PC-3 (cell line): Measurements from ENCODE around the gene CHEK2.

Experiments used
- EZH2 ChIP-seq: fragments of 300-600 bp; sonication (generic); IDR thresholded peaks from one replicate; pipeline ENCODE4 v1.6.1; 2017; ENCODE audit warnings: antibody characterized with exemption, mild to moderate bottlenecking, low read length; ENCODE audit not compliant: unreplicated experiment
- TF ChIP-seq, protein P1 (sequence below): fragments of 300-600 bp; sonication (generic); conservative IDR thresholded peaks from 2 replicates; pipeline ENCODE4 v1.5.1; 2017; ENCODE audit warnings: antibody characterized with exemption, low read depth, mild to moderate bottlenecking, low read length

DNA sequence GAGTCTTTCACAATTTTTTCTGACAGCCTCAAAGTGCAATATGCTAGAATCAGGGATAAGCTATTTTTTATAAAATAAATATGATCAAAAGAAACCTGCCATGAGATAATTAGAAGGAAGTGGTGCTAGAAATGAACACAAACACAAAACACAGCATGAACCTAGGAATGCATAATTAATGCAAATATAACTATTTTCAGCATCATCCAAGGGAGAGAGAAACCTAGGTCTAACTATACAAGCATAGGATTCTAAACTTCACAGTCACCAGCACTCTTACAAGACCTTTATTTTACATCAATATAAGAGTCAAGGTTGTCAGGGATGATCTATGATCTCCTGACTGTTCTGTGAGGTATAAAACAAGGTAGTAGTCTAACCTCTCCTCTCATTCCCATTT is 91.2 kb downstream of the CHEK2 start:
- no peak for TF ChIP-seq EZH2
- TF ChIP-seq, protein P1, sequence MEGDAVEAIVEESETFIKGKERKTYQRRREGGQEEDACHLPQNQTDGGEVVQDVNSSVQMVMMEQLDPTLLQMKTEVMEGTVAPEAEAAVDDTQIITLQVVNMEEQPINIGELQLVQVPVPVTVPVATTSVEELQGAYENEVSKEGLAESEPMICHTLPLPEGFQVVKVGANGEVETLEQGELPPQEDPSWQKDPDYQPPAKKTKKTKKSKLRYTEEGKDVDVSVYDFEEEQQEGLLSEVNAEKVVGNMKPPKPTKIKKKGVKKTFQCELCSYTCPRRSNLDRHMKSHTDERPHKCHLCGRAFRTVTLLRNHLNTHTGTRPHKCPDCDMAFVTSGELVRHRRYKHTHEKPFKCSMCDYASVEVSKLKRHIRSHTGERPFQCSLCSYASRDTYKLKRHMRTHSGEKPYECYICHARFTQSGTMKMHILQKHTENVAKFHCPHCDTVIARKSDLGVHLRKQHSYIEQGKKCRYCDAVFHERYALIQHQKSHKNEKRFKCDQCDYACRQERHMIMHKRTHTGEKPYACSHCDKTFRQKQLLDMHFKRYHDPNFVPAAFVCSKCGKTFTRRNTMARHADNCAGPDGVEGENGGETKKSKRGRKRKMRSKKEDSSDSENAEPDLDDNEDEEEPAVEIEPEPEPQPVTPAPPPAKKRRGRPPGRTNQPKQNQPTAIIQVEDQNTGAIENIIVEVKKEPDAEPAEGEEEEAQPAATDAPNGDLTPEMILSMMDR, result no peak
